NCI-H1105 (cell line): ENCODE data around the gene PRDM13.
"Not testable (repeated sequence)": the region's sequence is repeated elsewhere in the genome, so short reads cannot be mapped to it uniquely, and the experiment has no call there.

Experiments used
- DNase-seq: peaks from one replicate; lab custom pipeline; 2025; lab: John Stamatoyannopoulos, UW

PRDM13 gene

DNA sequence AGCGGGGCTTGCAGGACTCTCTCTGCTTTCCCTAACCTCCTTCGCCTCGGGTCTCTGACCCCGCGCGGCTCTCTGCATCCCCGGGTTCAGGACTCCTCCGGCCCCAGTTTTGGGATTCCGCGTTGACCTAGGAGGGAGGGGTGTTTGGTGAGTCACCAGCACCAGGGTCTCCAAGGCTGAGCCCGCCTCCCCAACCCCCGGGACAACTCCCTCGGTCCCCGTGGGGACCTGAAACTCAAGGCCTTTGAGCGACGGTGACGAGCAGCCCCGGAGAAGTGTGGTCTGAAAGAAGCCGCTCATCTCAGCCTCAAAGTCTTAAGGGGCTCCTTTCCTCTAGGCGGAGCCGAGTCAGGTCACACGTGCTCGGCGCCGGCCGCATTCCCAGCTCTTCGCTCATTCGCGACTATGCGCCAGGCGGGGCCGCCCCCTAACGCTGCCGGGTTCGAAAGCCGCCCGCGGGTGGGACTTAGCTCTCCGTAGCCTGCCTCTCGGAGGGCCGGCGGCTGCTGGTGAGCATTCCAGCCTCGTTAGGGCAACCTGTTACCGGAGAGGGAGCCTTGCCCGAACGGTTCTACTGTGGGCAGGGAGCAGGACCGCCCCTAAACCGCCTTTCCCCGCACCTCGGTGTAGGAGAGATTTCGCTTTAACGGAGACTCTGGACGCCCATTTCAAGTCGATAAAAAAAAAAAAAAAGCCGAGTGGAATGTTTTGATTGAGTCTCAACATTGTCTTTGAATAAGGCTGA, 3.0 kb upstream of the PRDM13 start:
- no peak for DNase-seq

DNA sequence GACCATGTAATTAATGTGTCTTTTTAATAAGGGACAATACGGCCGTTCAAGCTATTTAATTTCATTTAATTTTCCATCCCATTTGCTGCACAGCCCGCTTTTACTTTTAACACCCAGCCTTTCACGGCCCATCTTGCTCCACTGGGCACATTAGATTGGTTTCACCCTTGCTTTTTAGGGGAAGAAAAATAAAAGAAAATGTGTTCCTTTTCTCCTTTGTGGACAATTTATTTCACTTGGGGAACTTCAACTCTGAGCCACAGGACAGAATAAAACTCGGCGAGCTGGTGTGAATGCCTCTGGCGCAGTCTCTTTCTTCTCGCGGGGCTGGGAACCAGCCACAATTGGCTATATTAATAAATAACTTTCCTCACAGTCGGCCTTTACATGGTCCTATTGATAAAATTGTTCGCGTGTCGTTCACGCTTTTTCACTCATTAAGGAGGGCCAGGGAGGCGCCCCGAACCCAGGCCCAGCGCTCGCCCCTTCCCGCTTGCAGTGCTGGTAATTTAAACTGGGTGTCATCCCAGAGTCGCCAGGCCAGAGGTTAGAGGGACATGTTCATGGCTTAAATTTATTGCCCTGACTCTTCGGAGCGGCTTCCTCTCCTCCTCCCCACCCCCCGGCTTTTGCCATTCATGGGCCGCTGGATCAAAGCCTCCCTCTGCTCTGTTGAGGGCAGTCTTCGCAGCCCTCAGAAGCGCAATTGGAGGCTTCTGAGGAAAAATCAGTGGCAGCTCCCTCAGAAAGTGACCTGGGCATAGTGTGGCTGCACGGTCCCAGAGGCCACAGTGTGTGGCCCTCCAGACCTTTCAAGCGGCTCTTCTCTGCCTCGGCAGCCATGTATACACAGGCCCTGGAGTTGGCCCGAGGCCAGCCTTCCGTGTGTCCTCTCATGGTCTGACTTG, 2.2 kb upstream of the PRDM13 start:
- DNase-seq: no peak

DNA sequence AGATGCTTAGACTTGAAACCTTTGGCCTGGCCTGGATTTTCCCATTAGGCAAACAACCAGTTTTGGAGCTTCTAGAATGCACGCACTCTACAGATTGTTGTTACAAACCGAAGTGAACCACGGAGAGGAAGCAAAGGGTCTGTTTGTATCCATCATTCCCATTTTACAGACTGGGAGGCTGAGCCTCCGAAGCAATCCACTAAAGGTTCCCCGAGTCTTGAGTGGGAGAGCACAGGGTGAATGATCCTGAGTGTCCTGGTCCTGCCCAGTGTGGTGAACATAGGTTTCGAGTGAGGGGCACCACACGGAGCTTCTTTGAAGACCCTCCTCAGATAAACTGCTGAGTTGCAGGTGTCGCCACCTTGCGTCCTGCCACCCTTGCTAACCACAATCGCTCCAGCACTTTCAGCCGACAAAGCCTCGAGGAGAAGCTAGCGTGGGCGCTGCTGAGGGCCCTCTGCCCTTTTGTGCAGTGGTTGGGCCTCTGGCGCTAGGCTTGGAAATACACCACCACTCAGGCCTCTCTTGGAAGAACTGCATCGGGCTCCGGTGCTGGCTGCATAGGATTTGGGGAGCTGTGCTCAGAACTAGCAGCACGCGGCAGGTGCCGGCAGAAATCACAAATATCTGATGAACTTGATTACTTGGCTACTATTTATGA, 1.4 kb upstream of the PRDM13 start:
- DNase-seq: no peak

DNA sequence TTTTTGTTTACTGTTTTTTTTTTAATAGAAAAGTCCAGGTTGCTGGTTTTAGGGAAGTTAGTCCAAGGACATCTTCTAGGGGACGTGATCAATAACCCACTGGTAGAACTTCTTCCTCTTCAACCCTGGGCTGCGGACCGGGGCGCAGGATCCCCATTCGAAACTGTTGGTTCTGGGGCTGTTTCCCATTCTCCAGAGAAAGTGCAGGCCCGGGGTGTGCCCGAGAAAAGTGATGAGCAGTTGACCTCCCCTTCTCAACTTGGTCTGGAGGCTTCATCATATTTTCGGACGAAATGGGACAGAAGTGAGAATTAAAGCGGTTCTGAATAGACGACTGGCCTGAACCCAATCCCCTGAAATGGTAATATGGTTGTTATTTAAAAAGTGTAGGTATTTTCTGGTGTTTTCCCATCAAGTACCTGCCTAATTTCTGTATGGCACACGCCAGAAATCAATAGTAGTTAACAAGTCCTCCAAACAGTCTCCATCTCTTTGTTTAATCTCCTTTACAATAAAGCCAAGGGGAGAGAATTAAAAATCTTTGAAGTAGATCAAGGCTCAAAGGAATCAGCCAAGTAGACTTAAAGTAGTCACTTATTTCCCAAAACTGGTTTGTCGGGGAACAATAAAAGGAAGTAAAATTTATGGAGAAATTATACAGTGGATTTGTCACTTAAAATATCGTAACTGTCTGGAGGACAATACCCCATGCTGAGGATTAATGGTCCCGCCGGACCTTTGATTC, 550 bp upstream of the PRDM13 start:
- no peak for DNase-seq

DNA sequence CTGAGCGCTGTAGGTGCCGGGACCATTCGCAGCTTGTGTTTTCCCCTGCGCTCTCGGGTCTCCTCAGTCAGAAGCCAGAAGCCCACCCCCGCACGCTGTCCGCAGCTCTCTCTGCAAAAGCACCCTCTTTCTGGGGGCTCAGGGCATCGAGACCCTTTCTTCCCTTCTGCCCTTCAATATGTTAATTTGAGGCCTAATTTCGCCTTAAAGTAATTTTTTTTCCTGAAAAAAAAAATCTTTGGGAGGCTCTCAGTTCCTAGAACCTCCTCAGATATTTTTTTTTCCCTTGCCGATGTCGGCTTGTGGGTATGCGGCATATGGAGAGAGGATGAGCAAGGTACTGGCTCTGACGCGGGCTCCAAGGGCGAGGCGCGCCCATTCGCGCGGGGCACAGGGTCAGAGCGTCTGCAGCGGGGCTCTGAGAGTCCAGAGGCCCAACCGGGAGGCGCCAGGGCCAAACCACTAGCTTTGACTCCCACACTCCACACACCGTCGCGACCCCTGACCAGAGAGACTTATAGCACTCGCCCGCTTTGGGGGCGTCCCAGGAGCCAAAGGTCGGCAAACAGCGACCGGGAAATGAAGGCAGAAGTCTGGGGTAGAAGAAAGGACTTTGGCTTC, 893 bp downstream of the PRDM13 start:
- no peak for DNase-seq

DNA sequence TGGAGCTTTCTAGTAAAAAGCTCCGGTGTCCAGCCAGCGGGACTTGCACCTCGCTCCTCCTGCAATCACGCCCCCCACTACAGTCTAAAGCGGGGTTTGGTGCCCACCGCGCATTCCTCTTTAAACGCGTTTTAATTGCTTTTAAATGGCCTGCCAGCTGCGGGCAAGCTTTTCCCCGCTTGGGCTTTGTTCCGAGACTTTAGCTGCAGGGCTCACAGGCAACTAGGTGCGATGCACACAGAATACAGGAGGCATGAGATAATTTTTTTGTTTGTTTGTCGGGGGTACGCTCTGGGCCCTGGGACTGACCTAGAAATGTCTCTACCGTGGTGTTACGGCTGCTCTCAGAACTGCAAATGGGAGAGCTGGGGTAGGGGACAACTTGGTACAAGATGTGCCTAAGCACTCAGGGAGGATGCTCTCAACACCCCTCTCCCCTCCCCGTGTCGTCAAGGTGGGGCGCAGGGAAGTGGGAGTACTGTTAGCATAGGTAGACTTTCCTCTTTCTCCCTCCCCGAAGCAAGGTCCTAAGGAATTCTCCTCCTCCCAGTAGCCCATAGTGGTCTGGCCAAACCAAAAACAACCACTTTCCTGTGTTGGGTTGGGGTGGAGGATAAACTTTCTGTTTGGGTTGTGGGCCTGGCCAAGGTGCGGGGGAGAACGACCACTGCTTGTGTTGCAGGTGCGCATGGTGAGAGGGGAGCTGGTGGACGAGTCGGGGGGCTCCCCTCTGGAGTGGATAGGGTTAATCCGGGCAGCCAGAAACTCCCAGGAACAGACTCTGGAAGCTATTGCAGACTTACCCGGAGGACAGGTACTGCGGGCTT, 1.6 kb downstream of the PRDM13 start:
- DNase-seq: no peak

DNA sequence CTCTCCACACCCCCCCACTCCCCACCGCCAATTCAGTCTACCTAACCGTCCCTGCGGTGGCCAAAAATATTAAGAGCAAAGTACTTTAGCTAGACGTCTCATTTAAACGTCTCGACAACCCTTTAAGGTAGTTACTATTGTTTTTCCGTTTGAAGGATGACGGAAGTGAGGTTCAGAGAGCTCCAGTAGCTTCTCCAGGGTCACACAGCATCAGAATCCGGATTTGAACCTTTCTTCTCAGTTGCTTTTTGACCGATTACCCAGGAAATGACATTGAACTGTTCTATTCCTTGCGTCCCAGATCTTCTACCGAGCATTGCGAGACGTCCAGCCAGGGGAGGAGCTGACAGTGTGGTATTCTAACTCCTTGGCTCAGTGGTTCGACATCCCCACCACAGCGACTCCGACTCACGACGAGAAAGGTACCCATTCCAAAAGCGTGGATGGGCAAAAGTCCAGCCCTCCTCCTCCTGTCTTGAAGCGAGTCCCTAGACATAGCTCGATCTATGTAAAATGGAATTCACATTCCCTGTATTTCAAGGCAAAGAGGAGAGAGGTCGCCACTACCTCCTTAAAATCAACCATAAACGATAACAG, 2.4 kb downstream of the PRDM13 start:
- DNase-seq: no peak

DNA sequence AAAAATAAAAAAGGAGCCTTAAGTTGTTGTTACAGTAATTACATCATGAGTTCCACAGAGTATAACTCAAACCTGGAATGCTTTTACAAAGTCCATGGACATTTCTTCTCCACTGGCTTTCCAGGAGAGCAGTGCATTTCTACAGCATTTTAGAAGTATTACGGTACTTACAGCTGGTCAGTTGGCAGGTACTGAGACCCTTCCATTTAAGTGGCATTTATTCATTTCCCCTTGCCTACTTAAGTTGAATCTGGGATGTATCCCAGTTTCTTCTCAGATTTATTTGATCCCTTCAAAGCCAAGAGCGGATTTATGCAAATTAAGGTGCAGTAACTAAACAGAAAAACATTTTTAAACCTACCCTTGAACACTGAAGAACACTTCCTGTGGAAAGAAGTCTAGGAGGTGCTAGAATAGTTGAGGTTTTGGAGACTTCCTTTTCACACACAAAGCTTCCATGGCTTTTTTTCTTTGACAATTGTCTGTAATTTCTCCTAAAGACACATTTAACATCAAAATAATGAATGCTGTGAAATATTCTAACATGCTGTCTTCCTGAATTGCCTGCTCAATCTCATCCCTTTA, 3.4 kb downstream of the PRDM13 start:
- no peak for DNase-seq

DNA sequence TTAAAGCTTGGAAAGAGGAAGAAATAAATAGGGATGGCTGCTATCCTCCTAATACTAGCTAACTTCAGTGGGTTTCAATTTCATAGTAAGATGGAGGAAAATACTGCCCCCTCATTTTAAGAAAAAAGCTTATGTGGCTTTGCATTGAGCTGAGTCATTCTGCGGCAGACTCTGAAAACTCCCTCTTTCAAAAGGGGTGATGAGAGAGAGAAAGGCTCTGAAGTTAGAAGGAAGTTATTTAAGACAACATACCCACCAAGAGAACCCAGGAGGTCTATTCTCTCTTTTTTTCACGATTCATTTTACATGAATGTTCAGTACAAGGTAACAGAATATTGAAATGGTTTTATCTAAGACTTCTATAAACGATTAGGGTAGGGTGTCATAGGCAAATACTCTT, 4.5 kb downstream of the PRDM13 start:
- no peak for DNase-seq

DNA sequence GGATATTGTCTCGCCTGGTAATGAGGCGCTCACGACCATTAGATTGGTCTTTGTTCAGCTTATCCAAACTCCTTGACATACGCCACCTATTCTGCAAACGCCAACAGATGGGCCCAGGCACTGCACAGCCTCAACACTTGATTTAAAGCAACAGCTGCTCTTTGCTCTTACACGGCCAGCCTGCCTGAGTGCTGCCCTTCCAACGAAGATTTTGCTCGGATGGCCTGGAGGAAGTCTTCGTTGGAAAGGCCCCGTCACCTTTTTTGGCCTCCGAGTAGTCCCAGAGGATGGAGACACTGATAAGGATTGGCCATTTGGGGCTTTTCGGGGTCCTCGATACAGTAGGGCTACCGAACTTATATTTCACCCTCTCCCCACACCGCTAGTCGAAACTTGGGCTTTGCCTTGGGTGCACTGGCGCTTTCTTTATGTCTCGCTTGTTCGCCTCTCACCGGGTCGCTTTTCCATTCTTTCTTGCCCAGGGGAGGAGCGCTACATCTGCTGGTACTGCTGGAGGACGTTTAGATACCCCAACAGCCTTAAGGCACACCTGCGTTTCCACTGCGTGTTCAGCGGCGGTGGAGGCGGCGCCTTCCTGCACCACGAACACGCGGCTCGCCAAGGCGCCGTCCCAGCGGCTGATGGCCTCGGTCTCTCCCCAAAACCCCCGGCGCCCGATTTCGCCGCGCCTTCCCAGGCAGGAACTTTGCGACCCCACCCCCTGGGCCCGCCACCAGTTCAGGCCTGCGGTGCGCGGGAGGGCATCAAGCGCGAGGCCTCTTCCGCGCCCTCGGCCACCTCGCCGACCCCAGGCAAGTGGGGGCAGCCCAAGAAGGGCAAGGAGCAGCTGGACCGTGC, 6.1 kb downstream of the PRDM13 start:
- no peak for DNase-seq

DNA sequence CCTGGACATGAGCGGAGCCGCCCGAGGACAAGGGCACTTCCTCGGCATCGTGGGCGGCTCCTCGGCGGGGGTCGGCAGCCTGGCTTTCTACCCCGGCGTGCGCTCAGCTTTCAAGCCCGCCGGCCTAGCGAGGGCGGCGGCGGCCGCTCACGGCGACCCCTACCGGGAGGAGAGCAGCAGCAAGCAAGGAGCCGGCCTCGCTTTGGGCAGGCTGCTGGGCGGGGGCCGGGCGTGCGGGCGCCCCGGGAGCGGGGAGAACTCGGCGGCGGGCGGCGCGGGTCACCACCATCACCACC, 6.7 kb downstream of the PRDM13 start:
- no peak for DNase-seq

DNA sequence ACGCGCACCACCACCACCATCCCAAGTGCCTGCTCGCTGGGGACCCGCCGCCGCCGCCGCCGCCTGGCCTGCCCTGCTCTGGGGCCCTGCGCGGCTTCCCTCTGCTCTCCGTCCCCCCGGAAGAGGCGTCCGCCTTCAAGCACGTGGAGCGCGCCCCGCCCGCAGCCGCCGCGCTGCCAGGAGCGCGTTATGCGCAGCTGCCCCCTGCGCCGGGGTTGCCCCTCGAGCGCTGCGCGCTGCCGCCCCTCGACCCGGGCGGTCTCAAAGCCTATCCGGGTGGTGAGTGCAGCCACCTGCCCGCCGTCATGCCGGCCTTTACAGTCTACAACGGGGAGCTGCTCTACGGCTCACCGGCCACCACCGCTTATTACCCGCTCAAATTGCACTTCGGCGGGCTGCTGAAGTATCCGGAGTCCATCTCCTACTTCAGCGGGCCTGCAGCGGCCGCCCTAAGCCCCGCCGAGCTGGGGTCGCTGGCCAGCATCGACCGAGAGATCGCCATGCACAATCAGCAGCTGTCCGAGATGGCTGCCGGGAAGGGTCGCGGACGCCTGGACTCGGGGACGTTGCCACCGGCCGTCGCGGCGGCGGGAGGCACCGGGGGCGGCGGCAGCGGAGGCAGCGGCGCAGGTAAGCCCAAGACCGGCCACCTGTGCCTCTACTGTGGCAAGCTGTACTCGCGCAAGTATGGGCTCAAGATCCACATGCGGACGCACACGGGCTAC, 7.2 kb downstream of the PRDM13 start:
- no peak for DNase-seq

DNA sequence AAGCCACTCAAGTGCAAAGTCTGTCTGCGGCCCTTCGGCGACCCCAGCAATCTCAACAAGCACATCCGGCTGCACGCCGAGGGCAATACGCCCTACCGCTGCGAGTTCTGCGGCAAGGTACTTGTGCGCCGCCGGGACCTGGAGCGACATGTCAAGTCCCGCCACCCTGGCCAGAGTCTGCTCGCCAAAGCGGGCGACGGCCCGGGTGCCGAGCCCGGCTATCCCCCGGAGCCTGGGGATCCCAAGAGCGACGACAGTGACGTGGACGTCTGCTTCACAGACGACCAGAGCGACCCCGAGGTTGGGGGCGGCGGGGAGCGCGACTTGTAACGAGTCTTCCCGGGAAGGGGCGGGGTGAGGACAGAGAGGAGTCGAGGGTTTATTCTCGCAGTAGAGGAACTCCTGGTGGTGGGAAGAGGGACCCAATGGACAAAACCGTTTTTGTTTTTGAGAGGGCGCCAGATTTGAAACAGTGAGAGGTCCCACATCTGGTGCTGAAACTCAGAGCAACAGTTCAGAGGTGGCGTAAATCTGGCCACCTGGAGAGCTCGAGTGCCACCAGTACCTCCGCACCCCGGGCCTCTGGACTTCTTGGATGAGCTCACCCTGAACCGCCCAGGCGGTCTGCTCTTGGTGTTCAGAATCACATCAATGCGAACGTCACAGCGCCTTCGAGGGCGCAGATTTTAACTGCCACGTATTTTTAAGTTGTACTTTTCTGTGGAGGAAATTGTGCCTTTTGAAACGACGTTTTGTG, 8.0 kb downstream of the PRDM13 start:
- DNase-seq: peak; percentile 58

DNA sequence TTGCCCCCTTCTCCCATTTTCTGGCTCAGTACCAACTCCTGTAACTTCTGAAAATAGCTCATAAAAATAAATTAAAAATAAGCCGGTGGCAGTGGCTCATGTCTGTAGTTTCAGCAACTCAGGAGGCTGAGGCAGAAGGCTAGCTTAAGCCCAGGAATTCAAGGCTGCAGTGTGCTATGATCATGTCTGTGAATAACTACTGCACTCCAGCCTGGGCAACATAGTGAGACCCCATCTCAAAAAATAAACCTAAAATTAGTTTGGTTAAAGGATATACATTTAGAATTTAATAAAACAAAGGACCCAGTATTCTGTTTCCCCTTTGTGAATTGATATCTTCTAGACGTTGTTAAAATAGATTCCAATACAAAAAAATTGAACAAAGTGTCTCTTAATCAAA, 10.5 kb downstream of the PRDM13 start:
- DNase-seq: no peak

DNA sequence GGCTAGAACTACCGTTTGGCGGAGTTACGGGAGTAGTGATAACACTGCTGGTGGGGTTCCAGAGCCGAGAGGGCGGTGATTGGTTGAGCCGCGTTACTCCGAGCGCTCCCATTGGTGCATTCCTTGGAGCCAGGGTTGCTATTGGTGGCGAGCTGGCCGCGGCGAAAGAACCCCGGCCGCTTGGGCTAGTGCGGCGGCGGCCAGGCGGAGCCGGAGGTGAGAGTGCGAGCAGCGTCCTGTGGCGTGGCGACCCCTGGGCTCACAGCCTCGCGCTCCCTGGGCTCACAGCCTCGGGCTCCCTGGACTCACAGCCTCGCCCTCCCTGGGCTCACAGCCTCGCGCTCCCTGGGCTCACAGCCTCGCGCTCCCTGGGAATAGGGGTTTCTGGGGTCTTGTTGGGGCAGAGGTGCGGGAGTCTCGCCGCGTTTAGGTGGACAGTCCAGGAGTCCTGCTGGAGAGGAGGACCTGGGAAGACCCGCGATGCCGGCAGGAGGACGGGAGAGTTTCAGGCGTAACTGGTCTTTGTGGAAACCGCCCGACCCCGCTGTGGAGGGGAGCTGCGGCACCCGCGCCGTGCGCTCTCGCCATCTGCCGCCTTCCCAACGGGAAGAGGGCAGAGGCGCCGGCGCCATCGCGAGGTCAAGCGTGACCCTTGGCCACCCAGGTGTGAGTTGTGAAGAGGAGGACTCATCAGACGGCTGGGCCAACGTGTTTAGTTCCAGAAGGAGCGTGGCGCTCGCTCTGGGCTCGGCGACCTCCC, 12.2 kb downstream of the PRDM13 start:
- no peak for DNase-seq

DNA sequence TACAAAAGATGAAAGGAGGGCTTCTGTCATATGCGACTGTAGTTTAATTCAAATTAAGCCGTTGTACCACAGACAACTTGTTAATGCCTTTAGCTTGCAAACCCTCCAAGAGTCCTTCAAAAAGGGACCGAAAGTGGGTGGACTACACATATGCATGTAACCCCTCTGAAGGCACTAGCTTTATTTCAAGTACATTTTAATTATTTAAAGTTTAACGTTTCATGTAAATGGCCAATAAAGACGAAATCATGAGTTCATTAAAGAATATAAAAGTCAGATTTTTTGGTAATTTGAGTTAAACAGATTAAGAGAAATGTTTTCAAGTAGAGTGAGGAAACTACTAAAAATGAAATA, 12.8 kb downstream of the PRDM13 start:
- DNase-seq: no peak

DNA sequence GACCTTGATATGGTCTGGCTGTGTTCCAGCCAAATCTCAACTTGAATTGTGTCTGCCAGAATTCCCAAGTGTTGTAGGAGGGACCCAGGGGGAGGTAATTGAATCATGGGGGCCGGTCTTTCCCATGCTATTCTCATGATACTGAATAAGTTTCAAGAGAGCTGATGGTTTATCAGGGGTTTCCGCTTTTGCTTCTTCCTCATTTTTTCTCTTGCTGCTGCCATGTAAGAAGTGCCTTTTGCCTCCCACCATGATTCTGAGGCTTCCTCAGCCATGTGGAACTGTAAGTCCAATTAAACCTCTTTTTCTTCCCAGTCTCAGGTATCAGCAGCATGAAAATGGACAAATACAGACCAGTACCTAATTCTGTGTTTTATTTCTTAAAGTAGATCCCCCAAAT, 15.4 kb downstream of the PRDM13 start:
- DNase-seq: not testable (repeated sequence)
